Lung (tissue), 16 donors: Measurements from ENCODE around the gene CFL2. TPM values are rescaled to one million over a fixed set of nuclear protein-coding genes. Genes with fewer than 3 reads are reported as not detected.

Experiments
- ATAC-seq: fragments of 200-7000 bp; cut with Tn5 transposase; one replicate; pipeline ENCODE4 v1.9.1; 2020; ENCODE audit warnings: moderate number of reproducible peaks; ENCODE audit not compliant: insufficient read depth, low FRiP score
- DNase-seq, 3 donors: peaks; one replicate each; pipeline ENCODE4 v3.0.0-alpha.2; 2013 to 2017
- H3K27ac ChIP-seq, 2 donors: one replicate each; pipeline ENCODE4 v1.5.1; 2013; ENCODE audit warnings: mild to moderate bottlenecking in 2 of 2, moderate library complexity in 2 of 2, control low read depth in 1 of 2, inconsistent platforms in 1 of 2, low read depth in 1 of 2, low read length in 1 of 2
- H3K27me3 ChIP-seq, 3 donors: one replicate each; pipeline ENCODE4 v1.5.1; 2013; ENCODE audit warnings: low read length in 2 of 3; ENCODE audit not compliant: control insufficient read depth in 3 of 3, insufficient read depth in 3 of 3
- H3K36me3 ChIP-seq, 4 donors: one replicate each; pipeline ENCODE4 v1.5.1; 2013; ENCODE audit warnings: low read length in 4 of 4, mild to moderate bottlenecking in 1 of 4, moderate library complexity in 1 of 4; ENCODE audit not compliant: control insufficient read depth in 4 of 4, insufficient read depth in 4 of 4
- H3K4me1 ChIP-seq, 5 donors: one replicate each; pipeline ENCODE4 v1.5.1; 2013; ENCODE audit warnings: low read length in 5 of 5, mild to moderate bottlenecking in 2 of 5, moderate library complexity in 1 of 5; ENCODE audit not compliant: control insufficient read depth in 5 of 5, insufficient read depth in 5 of 5
- H3K4me3 ChIP-seq: one replicate; pipeline ENCODE4 v1.5.1; 2013; ENCODE audit warnings: mild to moderate bottlenecking, control low read depth, moderate library complexity
- H3K9ac ChIP-seq, 2 donors: one replicate each; pipeline ENCODE4 v1.5.1; 2013; ENCODE audit warnings: low read length in 2 of 2, control low read depth in 1 of 2; ENCODE audit not compliant: insufficient read depth in 1 of 2
- H3K9me3 ChIP-seq, 4 donors: one replicate each; pipeline ENCODE4 v1.5.1; 2013; ENCODE audit warnings: low read length in 3 of 4, mild to moderate bottlenecking in 1 of 4, moderate library complexity in 1 of 4; ENCODE audit not compliant: control insufficient read depth in 4 of 4, insufficient read depth in 3 of 4
- WGBS, 2 donors: extraction: QIAGEN DNeasy Blood & Tissue Kit; methylation state at CpG; one replicate each; pipeline ENCODE4 v1.1.7; 2013; 5-methylcytosine and 5-hydroxymethylcytosine counted together
- long read RNA-seq, 5 donors: transcript quantifications; one replicate each; lab custom pipeline, GENCODE V29; 2026
- polyA plus RNA-seq, 2 donors: library from polyadenylated mRNA; stranded (reverse); fragments of 200-250 nt; gene quantifications; one replicate each; pipeline ENCODE4 v1.2.1, GENCODE V29; 2013
- total RNA-seq, 2 donors: library from RNA; depleted of rRNA in 1 of 2; stranded (reverse); fragments of >200 nt in 1 of 2; gene quantifications; one replicate each; pipeline ENCODE4 v1.2.1, GENCODE V29; 2014 to 2021
- TF ChIP-seq, protein P1 (sequence below): IDR thresholded peaks from 2 replicates; pipeline ENCODE4 v1.5.1; 2012; ENCODE audit warnings: mild to moderate bottlenecking; ENCODE audit errors: control extremely low read depth, extremely low read depth
- donor health status: control.
- donor health status: control.
- donor health status: Bipolar disorder and iron deficiency.
- donor health status: healthy.
- donor health status: DM: yes; HTN: yes; CAD: no.

CFL2 gene
- 10 to 100 TPM; 39.5 to 77.8 TPM for total RNA-seq
- polyA plus RNA-seq = 10 to 100 TPM; 17.1 to 28.0 TPM
- long read RNA-seq, donor 1, full-length matches to known transcripts = 17 of 17 reads
- long read RNA-seq, donor 1, partial matches to known transcripts = 0 of 17 reads
- long read RNA-seq, donor 1, other reads (novel, unspliced or antisense) = 0 of 17 reads
- long read RNA-seq, donor 2, full-length matches to known transcripts = 12 of 12 reads
- long read RNA-seq, donor 2, partial matches to known transcripts = 0 of 12 reads
- long read RNA-seq, donor 2, other reads (novel, unspliced or antisense) = 0 of 12 reads
- long read RNA-seq, donor 3, full-length matches to known transcripts = 10 of 10 reads
- long read RNA-seq, donor 3, partial matches to known transcripts = 0 of 10 reads
- long read RNA-seq, donor 3, other reads (novel, unspliced or antisense) = 0 of 10 reads
- long read RNA-seq, donor 4, full-length matches to known transcripts = 7 of 7 reads
- long read RNA-seq, donor 4, partial matches to known transcripts = 0 of 7 reads
- long read RNA-seq, donor 4, other reads (novel, unspliced or antisense) = 0 of 7 reads
- long read RNA-seq, donor 5, full-length matches to known transcripts = 18 of 18 reads
- long read RNA-seq, donor 5, partial matches to known transcripts = 0 of 18 reads
- long read RNA-seq, donor 5, other reads (novel, unspliced or antisense) = 0 of 18 reads

DNA sequence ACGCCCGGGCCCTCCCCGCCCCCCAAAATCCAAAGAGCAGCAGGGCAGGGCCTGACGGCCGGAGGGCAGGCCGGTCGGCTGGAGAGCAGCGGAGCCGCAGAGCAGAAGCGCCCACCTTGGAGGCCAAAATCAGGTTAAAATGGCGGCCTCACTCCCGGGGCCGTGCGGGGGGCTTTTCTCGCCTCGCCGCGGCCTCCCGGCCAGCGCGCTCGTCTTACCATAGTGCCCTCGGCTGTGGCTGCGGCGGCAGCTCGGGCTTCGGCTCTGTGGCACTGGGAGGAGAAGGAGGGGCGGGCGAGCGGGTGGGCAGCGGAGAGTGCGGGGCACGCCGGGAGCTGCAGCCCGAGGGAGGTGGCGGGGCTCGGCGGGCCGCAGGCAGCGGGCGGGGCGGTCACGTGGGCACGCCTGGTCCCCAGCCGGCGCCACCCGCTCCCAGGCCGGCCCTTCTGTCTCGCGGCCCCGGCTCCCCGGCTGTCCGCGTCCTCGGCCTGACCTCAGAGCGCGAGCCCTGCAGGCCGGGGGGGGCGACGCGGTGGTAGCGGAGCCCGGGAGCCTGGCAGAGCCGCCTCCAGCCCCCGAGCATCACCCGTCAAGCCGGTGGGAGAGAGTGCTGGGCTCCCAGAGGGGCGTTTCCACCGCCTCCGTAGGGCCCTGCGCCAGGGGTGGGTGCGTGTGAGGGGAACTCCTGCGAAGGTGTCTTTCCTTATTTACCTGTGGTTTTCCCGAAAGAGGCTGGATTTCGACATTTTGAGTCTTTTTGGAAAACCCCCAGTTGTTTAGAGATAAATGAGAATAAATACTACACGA is at the start of gene CFL2:
Gene CFL2, minus strand, starts transcription at position 274 of the 807 bp plus-strand sequence. Its CDS starts 53 bp downstream, at position 221.
- TF ChIP-seq, protein P1, sequence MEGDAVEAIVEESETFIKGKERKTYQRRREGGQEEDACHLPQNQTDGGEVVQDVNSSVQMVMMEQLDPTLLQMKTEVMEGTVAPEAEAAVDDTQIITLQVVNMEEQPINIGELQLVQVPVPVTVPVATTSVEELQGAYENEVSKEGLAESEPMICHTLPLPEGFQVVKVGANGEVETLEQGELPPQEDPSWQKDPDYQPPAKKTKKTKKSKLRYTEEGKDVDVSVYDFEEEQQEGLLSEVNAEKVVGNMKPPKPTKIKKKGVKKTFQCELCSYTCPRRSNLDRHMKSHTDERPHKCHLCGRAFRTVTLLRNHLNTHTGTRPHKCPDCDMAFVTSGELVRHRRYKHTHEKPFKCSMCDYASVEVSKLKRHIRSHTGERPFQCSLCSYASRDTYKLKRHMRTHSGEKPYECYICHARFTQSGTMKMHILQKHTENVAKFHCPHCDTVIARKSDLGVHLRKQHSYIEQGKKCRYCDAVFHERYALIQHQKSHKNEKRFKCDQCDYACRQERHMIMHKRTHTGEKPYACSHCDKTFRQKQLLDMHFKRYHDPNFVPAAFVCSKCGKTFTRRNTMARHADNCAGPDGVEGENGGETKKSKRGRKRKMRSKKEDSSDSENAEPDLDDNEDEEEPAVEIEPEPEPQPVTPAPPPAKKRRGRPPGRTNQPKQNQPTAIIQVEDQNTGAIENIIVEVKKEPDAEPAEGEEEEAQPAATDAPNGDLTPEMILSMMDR = no peak
- H3K9ac ChIP-seq = peak within 1 kb of the TSS; percentile 72 to 77
- H3K27me3 ChIP-seq = no peaks in the 10 kb centered on the region
- H3K4me3 ChIP-seq = peak within 1 kb of the TSS; percentile 98
- H3K27ac ChIP-seq = peak within 1 kb of the TSS; percentile 95 to 99
- H3K36me3 ChIP-seq = peaks cover 2 to 12% (median 8%) of the 10 kb centered on the region in 4 donors
- DNase-seq (peak; percentile 83 to 90 (median 84)), ATAC-seq (peak; percentile 97)
- peaks cover 0 to 24% (median 7%) of the 10 kb centered on the region in 5 donors for H3K4me1 ChIP-seq
- no peaks in the 10 kb centered on the region for H3K9me3 ChIP-seq
- 0 to 1% methylated on average over 28 to 76 of the region's 76 CpGs for whole genome bisulfite sequencing, 2 donors

DNA sequence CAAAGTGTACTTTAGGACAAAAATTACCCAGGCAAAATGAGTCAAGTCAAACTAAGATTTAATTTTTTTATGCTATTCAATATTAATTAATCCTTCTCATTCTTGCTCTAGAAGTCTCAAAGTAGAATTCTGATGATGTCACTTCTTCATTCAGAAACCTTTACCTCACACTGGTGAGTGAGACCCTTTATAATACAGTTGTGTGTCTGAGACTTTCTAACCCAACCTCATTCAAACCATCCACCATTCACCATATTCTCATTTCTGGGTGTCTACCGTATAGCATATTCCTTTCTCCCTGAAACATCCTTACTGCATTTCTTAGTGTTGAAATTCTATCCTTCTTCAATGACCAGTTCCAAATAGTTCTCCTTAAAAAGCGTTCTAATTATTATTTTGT is 40.8 kb upstream of the CFL2 start:
- H3K4me3 ChIP-seq = no peak overlapping the region
- TF ChIP-seq, protein P1 = no peak
- peaks cover 3 to 12% (median 6%) of the 10 kb centered on the region in 4 donors for H3K36me3 ChIP-seq
- no peak overlapping the region for H3K27ac ChIP-seq
- H3K9me3 ChIP-seq = no peaks in the 10 kb centered on the region
- no peak for ATAC-seq
- no peaks in the 10 kb centered on the region for H3K4me1 ChIP-seq
- H3K27me3 ChIP-seq = no peaks in the 10 kb centered on the region
- WGBS, 2 donors = 87 to 96% methylated on average over 2 of the region's 2 CpGs
- no peak for DNase-seq
- no peak overlapping the region for H3K9ac ChIP-seq

DNA sequence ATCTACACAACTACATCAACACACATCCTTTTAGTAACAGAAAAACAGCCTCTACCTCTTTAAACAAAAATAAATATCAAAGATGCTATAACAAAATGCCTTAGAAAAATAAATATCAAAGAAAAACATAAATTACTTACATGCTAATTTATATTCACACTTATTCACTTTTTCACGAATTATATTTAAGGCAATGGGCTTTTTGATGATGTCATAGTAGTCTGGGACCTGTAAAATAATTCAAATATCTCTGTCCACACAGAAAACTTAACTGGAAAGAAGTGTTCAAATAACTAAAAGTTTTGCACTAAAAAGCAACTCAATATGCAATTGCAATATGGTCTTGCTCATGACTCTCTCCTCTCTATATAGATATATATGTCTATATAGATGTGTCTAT is 40.3 kb upstream of the CFL2 start:
- TF ChIP-seq, protein P1 = no peak
- no peak overlapping the region for H3K27ac ChIP-seq
- no peaks in the 10 kb centered on the region for H3K27me3 ChIP-seq
- ATAC-seq = no peak
- no peak overlapping the region for H3K4me3 ChIP-seq
- no peak overlapping the region for H3K9ac ChIP-seq
- peaks cover 2 to 12% (median 5%) of the 10 kb centered on the region in 4 donors for H3K36me3 ChIP-seq
- no peaks in the 10 kb centered on the region for H3K9me3 ChIP-seq
- DNase-seq = no peak
- WGBS, 2 donors = 93 to 96% methylated on average over 1 of the region's 1 CpG
- no peaks in the 10 kb centered on the region for H3K4me1 ChIP-seq
